Activated CD8-positive, alpha-beta memory T cell treated with anti-CD3 and anti-CD28 coated beads, Interleukin-2, amount 10 ng/mL, durations not matched to agents 7 days and 5 days (primary cell): ENCODE data around the gene RASSF8. TPM values are rescaled to one million over a fixed set of nuclear protein-coding genes. Genes with fewer than 3 reads are reported as not detected.
A peak's percentile ranks its signal among the peaks of the same experiment; 100 is the strongest.

Source experiments
- ATAC-seq: fragments of 150-1000 bp; cut with Tn5 transposase; one replicate; pipeline ENCODE4 v1.10.0; 2021; ENCODE audit warnings: moderate library complexity
- CTCF ChIA-PET: fragments of 350-600 bp; sonication (Branson Sonifier 250); formaldehyde crosslinking; loops from one replicate; lab custom pipeline; 2021; ENCODE audit warnings: antibody characterized with exemption; lab: Charles Lee
- DNase-seq: peaks from one replicate; pipeline ENCODE4 v3.0.0-alpha.2; 2020
- H3K27ac Mint-ChIP-seq: one replicate; pipeline ENCODE4 v1.8.0; 2021; ENCODE audit warnings: mild to moderate bottlenecking, mixed read lengths
- H3K27me3 Mint-ChIP-seq: one replicate; pipeline ENCODE4 v1.8.0; 2021; ENCODE audit warnings: mixed read lengths
- H3K36me3 Mint-ChIP-seq: one replicate; pipeline ENCODE4 v1.8.0; 2021; ENCODE audit warnings: mild to moderate bottlenecking, mixed read lengths
- H3K4me1 Mint-ChIP-seq: one replicate; pipeline ENCODE4 v1.8.0; 2021; ENCODE audit warnings: mixed read lengths
- H3K4me3 Mint-ChIP-seq: one replicate; pipeline ENCODE4 v1.8.0; 2021; ENCODE audit warnings: mild to moderate bottlenecking, moderate library complexity, mixed read lengths
- H3K9me3 Mint-ChIP-seq: one replicate; pipeline ENCODE4 v1.8.0; 2022; ENCODE audit warnings: low read depth, mixed read lengths
- total RNA-seq, 2 experiments: library from RNA; stranded (reverse); gene quantifications; one replicate each; pipeline ENCODE4 v1.2.3, GENCODE V29; 2021

The RASSF8 gene
- total RNA-seq, 2 experiments from 2014 or later: 1.4 to 1.5 TPM

GRCh38 chr12:25942709-25943108 is 15.8 kb upstream of the RASSF8 start:
- no peak overlapping the region for H3K4me3 Mint-ChIP-seq
- DNase-seq (no peak), ATAC-seq (no peak)
- no peaks in the 10 kb centered on the region for H3K4me1 Mint-ChIP-seq
- no peaks in the 10 kb centered on the region for H3K9me3 Mint-ChIP-seq
- CTCF ChIA-PET: no interaction called here
- H3K36me3 Mint-ChIP-seq: no peaks in the 10 kb centered on the region
- H3K27me3 Mint-ChIP-seq: peaks cover 11% of the 10 kb centered on the region
- no peak overlapping the region for H3K27ac Mint-ChIP-seq

GRCh38 chr12:25943940-25944339 is 14.5 kb upstream of the RASSF8 start:
- CTCF ChIA-PET: no interaction called here
- Mint-ChIP-seq H3K36me3 (no peaks in the 10 kb centered on the region), H3K27me3 (peaks cover 11% of the 10 kb centered on the region), H3K27ac (no peak overlapping the region), H3K9me3 (no peaks in the 10 kb centered on the region), H3K4me3 (no peak overlapping the region), H3K4me1 (no peaks in the 10 kb centered on the region)
- ATAC-seq (no peak), DNase-seq (no peak)

- Mint-ChIP-seq H3K36me3 (no peaks in the 10 kb centered on the region), H3K4me3 (no peak overlapping the region), H3K27me3 (peaks cover 11% of the 10 kb centered on the region), H3K9me3 (no peaks in the 10 kb centered on the region), H3K4me1 (no peaks in the 10 kb centered on the region), H3K27ac (no peak overlapping the region)
- CTCF ChIA-PET: no interaction called here
- ATAC-seq (no peak), DNase-seq (no peak)
Measured at GRCh38 chr12:25949343-25949742, 9.1 kb upstream of the RASSF8 start.

- Mint-ChIP-seq H3K4me1 (no peaks in the 10 kb centered on the region), H3K27ac (no peak overlapping the region), H3K27me3 (peaks cover 18% of the 10 kb centered on the region), H3K9me3 (no peaks in the 10 kb centered on the region), H3K4me3 (no peak overlapping the region), H3K36me3 (no peaks in the 10 kb centered on the region)
- no peak for DNase-seq
- no peak for ATAC-seq
- CTCF ChIA-PET: no interaction called here
Measured at GRCh38 chr12:25950329-25951115, 8.0 kb upstream of the RASSF8 start.

GRCh38 chr12:25957793-25958427 is 572 bp upstream of the RASSF8 start:
- CTCF ChIA-PET: no interaction called here
- DNase-seq (no peak), ATAC-seq (peak; percentile 16)
- Mint-ChIP-seq H3K27ac (no peak overlapping the region), H3K9me3 (no peaks in the 10 kb centered on the region), H3K27me3 (peaks cover 67% of the 10 kb centered on the region), H3K4me3 (peak overlapping the region; percentile 41), H3K36me3 (peaks cover 1% of the 10 kb centered on the region), H3K4me1 (peaks cover 12% of the 10 kb centered on the region)

- Mint-ChIP-seq H3K27ac (no peak overlapping the region), H3K36me3 (peaks cover 1% of the 10 kb centered on the region), H3K4me3 (peak overlapping the region; percentile 70), H3K4me1 (peaks cover 12% of the 10 kb centered on the region), H3K9me3 (no peaks in the 10 kb centered on the region), H3K27me3 (peaks cover 74% of the 10 kb centered on the region)
- DNase-seq (no peak), ATAC-seq (peak; percentile 40)
- CTCF ChIA-PET: no interaction called here
Measured at GRCh38 chr12:25959071-25959961, 834 bp downstream of the RASSF8 start.

GRCh38 chr12:25960143-25960542 is 1.7 kb downstream of the RASSF8 start:
- peaks cover 69% of the 10 kb centered on the region for H3K27me3 Mint-ChIP-seq
- H3K27ac Mint-ChIP-seq: no peak overlapping the region
- CTCF ChIA-PET: no interaction called here
- ATAC-seq (no peak), DNase-seq (no peak)
- no peak overlapping the region for H3K4me3 Mint-ChIP-seq
- H3K9me3 Mint-ChIP-seq: no peaks in the 10 kb centered on the region
- peaks cover 1% of the 10 kb centered on the region for H3K36me3 Mint-ChIP-seq
- peaks cover 12% of the 10 kb centered on the region for H3K4me1 Mint-ChIP-seq

- H3K27ac Mint-ChIP-seq: no peak overlapping the region
- H3K36me3 Mint-ChIP-seq: peaks cover 1% of the 10 kb centered on the region
- no peak for ATAC-seq
- H3K4me3 Mint-ChIP-seq: no peak overlapping the region
- no peak for DNase-seq
- CTCF ChIA-PET: no interaction called here
- peaks cover 61% of the 10 kb centered on the region for H3K27me3 Mint-ChIP-seq
- H3K4me1 Mint-ChIP-seq: peaks cover 12% of the 10 kb centered on the region
- H3K9me3 Mint-ChIP-seq: no peaks in the 10 kb centered on the region
Measured at GRCh38 chr12:25960961-25961360, 2.5 kb downstream of the RASSF8 start.

GRCh38 chr12:25962932-25963525 is 4.5 kb downstream of the RASSF8 start:
- no peaks in the 10 kb centered on the region for H3K36me3 Mint-ChIP-seq
- H3K4me3 Mint-ChIP-seq: no peak overlapping the region
- ATAC-seq (no peak), DNase-seq (no peak)
- H3K27ac Mint-ChIP-seq: no peak overlapping the region
- H3K27me3 Mint-ChIP-seq: peaks cover 42% of the 10 kb centered on the region
- H3K9me3 Mint-ChIP-seq: no peaks in the 10 kb centered on the region
- CTCF ChIA-PET: interaction anchor here (0.7 kb wide), 1 partner anchor 50 kb away, joined by 3 read pairs; no protein-coding TSS in a partner anchor
- H3K4me1 Mint-ChIP-seq: peaks cover 11% of the 10 kb centered on the region

- Mint-ChIP-seq H3K4me3 (no peak overlapping the region), H3K4me1 (peaks cover under 1% of the 10 kb centered on the region), H3K27me3 (peaks cover 30% of the 10 kb centered on the region), H3K27ac (no peak overlapping the region), H3K9me3 (no peaks in the 10 kb centered on the region), H3K36me3 (no peaks in the 10 kb centered on the region)
- DNase-seq (no peak), ATAC-seq (no peak)
- CTCF ChIA-PET: no interaction called here
Measured at GRCh38 chr12:25965682-25966081, 7.2 kb downstream of the RASSF8 start.

GRCh38 chr12:25970082-25970481 is 11.6 kb downstream of the RASSF8 start:
- Mint-ChIP-seq H3K27me3 (peaks cover 16% of the 10 kb centered on the region), H3K36me3 (no peaks in the 10 kb centered on the region), H3K27ac (no peak overlapping the region), H3K4me1 (no peaks in the 10 kb centered on the region), H3K9me3 (no peaks in the 10 kb centered on the region), H3K4me3 (no peak overlapping the region)
- ATAC-seq: no peak
- CTCF ChIA-PET: no interaction called here
- DNase-seq: no peak

GRCh38 chr12:25970916-25971653 is 12.6 kb downstream of the RASSF8 start:
- Mint-ChIP-seq H3K4me3 (no peak overlapping the region), H3K27me3 (peaks cover 16% of the 10 kb centered on the region), H3K36me3 (no peaks in the 10 kb centered on the region), H3K27ac (no peak overlapping the region), H3K4me1 (no peaks in the 10 kb centered on the region), H3K9me3 (no peaks in the 10 kb centered on the region)
- CTCF ChIA-PET: no interaction called here
- DNase-seq (no peak), ATAC-seq (no peak)

- CTCF ChIA-PET: no interaction called here
- Mint-ChIP-seq H3K4me3 (no peak overlapping the region), H3K9me3 (no peaks in the 10 kb centered on the region), H3K27ac (no peak overlapping the region), H3K36me3 (no peaks in the 10 kb centered on the region), H3K4me1 (no peaks in the 10 kb centered on the region), H3K27me3 (peaks cover 16% of the 10 kb centered on the region)
- DNase-seq: no peak
- no peak for ATAC-seq
Measured at GRCh38 chr12:25971654-25972041, 13.2 kb downstream of the RASSF8 start.
